ENCODE results near the gene ADAMTS18.
"Not testable (repeated sequence)": the region's sequence is repeated elsewhere in the genome, so short reads cannot be mapped to it uniquely, and the experiment has no call there.

The ADAMTS18 gene, protein sequence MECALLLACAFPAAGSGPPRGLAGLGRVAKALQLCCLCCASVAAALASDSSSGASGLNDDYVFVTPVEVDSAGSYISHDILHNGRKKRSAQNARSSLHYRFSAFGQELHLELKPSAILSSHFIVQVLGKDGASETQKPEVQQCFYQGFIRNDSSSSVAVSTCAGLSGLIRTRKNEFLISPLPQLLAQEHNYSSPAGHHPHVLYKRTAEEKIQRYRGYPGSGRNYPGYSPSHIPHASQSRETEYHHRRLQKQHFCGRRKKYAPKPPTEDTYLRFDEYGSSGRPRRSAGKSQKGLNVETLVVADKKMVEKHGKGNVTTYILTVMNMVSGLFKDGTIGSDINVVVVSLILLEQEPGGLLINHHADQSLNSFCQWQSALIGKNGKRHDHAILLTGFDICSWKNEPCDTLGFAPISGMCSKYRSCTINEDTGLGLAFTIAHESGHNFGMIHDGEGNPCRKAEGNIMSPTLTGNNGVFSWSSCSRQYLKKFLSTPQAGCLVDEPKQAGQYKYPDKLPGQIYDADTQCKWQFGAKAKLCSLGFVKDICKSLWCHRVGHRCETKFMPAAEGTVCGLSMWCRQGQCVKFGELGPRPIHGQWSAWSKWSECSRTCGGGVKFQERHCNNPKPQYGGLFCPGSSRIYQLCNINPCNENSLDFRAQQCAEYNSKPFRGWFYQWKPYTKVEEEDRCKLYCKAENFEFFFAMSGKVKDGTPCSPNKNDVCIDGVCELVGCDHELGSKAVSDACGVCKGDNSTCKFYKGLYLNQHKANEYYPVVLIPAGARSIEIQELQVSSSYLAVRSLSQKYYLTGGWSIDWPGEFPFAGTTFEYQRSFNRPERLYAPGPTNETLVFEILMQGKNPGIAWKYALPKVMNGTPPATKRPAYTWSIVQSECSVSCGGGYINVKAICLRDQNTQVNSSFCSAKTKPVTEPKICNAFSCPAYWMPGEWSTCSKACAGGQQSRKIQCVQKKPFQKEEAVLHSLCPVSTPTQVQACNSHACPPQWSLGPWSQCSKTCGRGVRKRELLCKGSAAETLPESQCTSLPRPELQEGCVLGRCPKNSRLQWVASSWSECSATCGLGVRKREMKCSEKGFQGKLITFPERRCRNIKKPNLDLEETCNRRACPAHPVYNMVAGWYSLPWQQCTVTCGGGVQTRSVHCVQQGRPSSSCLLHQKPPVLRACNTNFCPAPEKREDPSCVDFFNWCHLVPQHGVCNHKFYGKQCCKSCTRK (N-terminal part only)

DNA sequence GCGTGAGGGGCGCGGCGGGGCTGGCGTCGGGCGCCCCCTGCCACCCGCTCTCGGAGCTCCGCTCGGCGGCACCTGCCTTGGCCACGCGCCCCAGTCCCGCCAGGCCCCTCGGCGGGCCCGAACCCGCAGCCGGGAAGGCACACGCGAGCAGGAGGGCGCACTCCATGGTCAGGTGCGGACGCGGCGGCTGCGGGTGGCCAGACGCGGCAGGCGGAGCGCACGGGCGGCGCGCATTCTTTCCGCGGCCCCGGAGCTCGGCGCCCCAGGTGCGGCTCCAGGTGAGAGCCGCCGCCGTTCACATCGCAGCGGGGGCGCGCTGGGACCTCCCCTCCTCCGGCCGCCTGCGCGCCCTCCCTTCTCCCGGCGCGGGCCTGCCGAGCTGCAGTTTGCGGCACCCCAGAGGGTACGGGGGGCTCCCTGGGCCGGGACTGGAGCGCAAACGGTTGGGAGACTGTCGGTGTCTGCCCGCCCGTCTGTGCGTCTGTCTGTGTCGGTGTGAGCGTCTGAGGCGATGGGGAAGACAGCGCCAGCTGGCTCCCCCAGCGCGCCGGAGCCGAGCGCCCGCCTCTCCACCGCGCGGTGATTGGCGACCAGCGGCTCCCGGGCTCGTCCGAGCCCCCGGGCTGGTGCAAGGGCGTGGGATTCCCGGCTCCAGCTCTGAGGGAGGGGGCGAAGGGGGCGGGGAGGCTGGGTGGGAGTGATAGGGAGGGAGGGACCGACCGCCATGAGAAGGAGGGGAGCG, at the start of gene ADAMTS18:
ADAMTS18 (minus strand) TSS at position 505 of the 742 bp plus-strand sequence; CDS start at position 166, 339 bp downstream.
- DNase-seq (ENCODE audit: low read depth, low spot score) = no peak

DNA sequence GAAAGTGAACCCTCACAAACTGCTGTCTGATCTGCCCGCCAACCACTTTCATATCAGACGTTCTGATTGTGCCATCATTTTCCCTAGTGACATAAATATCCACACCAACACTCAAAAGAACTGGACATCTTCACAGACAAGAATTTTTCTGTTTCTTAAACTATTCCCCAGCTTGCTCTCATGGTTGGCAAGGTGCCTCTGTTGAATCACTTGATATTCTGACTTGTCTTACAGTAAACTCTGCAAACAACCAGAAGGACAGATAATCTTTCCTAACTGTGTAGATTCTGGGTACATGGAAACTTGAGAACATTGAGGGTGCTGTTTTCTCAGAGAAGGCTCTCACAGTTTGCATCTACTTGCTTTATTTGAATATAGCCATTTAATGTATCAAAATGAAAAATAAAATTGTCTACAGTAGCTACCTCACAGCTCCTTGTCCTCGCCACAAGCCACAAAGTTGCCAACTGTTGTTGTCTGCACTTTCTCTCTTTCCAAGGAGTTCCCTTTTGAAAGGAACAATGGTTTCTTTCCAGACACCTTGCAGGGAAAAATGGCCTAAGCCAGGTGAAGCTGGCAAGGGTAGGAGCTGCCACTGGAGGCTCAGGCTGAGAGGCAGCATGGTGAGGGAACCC, 46.0 kb upstream of the ADAMTS18 start:
- no peak for DNase-seq (ENCODE audit: low read depth, low spot score)

DNA sequence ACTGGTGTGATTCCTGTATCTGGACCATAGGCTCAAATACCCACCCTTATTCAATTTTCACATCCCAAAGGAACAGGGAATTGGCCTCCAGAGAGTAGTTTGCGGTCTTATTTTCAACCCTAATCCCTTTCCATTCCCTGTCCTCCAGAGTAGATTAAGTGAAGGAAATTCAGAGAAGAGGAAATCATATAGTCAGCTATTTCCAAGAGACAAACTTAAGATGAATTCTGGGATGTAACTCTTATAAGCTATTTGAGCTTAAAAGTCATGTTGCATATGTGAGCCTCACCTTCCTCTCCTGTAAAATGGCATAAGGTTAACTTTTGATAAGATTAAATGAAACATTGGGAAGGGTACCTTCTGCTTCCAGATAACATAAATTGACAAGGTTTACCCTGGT, 37.4 kb upstream of the ADAMTS18 start:
- no peak for DNase-seq (ENCODE audit: low read depth, low spot score)

DNA sequence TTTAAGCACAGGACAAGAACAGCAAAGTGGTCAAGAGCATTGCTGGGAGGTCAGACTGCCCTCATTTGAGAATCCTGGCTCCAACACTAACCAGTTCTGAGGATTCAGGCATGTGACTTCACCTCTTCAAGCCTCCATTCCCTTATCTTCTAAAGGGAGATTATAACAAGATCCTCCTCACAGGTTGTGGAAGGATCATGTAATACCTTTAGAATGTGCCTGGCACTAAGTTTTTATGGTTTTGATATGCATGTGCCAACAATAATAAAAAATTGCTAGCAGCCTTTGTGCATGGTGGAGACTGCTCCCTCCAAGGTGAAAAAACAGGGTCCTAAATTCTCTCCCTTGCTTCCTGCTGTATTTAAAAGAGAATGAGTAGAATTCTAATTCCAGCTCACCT, 36.0 kb upstream of the ADAMTS18 start:
- no peak for DNase-seq (ENCODE audit: low read depth, low spot score)

DNA sequence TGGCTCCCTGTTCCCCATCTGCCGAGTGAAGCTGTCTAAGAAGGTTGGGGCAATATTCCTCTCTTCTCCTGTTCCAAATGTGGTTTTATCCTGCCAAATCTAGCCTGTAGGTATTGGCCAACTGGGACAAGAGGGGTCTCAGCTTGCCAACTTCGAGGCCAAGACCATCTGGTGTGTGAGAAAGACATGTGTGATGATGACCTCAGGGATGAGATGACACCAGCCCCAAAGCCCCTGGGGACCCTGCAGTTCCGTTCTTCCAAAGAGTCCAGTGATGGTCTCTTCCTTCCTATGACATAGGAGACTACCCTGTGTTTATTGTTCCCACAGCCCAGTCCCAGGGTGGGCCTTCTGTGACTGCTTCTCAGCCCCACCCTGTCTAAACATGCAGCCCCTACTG, 34.8 kb upstream of the ADAMTS18 start:
- no peak for DNase-seq (ENCODE audit: low read depth, low spot score)

DNA sequence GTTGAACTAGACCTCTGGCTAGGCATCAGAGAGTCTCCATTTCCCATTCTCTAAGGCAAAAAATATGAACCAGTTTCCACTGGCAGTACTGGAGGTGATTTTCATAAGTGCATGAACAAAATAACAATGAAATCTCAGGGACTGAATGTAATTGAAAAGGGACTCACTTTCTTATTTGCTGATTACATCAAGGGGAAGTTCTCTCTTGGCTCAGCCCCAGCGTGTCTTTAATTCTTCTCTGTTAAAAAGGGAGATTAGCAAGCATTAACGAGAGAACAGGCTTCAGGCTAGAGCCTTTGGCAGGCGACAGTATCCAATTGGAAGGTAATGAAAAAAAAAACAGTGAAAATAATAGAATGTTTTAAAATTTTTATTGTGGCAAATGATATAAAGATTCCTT, 34.0 kb upstream of the ADAMTS18 start:
- no peak for DNase-seq (ENCODE audit: low read depth, low spot score)

DNA sequence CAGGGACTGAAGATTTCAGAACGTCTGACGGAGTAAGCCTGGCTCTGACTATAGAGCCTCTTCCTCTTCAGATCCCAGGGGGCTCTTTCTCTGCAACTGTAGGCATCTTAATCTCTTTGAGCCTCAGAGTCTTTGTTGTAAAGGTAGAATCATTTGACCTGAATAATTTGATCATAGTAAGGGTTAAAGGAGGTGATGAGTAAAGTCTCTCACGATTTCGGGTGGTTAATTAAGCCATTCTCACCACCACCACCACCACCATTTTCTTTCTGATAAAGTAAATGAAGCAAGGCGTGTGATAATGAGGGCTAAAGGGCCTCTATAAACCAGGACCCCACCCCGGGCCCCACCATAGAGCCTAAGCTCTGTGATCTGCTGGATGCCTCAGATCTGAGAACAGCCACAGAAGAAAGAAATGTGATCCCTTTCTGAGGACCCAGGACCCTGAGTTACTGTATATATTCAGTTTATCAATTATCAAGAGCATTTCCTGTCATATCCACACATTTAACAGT, 33.0 kb upstream of the ADAMTS18 start:
- no peak for DNase-seq (ENCODE audit: low read depth, low spot score)

DNA sequence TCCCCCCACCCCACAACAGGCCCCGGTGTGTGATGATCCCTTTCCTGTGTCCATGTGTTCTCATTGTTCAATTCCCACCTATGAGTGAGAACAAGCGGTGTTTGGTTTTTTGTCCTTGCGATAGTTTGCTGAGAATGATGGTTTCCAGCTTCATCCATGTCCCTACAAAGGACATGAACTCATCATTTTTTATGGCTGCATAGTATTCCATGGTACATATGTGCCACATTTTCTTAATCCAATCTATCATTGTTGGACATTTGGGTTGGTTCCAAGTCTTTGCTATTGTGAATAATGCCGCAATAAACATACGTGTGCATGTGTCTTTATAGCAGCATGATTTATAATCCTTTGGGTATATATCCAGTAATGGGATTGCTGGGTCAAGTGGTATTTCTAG, 28.8 kb upstream of the ADAMTS18 start:
- not testable (repeated sequence) for DNase-seq (ENCODE audit: low read depth, low spot score)

DNA sequence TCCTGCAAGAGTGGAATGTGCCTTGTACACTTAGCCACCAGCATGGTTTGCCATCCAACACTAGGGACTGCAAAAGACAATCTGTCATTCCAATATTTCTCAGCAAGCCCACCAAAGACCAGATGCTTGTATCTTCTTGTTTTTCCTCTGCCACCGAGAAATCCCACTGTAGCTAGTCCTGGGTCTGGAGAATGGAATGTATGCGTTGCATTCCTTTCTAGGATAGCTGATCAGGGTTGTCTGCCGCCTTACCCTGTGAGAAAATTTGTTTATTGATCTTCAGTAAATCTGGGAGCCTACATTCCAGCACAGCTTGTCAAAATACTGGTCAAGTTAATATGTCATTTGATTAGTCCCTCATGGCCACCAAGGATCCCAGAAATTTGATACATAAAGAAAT, 28.1 kb upstream of the ADAMTS18 start:
- no peak for DNase-seq (ENCODE audit: low read depth, low spot score)

DNA sequence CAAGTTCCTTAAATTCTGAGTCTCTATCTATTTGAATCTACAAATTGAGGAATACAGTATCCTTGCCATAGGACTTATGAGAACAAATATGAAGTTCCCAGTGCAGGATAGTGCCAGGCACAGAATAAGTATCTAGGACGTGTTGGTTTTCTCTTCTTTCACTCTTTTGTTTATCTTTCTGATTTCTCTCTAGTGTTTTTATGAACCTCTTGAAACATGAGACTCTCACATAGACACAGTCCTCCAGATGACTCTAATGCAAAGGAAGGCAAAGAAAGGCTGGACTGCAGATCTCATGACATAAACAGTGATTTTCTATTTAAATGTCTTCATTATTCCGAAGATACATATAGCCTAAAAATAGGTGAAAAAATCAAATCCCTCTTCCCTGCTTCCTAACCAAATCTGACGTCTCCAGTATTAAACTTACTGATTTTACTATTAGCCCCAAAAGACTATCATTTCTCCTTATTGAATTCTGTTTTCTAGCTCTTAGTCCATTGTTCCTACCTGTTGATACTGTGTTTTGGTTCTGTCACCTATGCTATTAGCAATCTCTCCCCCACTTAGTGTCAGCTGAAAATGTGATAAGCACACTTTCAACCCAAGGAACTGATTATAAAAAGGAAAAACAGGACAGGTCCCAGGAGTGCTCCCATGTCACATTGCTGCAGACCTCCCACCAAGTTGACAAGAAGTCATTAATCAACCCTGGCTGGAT, 24.9 kb upstream of the ADAMTS18 start:
- DNase-seq (ENCODE audit: low read depth, low spot score) = no peak

DNA sequence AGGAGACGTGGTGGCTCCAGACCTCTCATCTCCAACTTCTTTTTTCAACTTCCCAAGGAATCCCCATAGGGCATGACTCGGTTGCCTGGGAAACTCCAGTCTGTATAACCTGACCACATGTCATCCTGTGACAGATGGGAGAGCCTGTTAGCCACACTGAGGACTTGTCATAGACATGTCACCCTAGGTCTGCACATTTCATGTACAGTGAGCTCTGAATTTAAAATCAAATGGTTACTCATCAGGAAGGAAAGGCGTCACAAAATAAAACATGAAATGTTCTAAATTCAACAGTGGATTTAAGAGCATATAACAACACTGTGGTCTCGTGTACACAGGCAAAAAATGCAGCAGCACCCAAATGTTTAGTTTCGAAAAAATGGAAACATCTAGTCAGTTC, 22.2 kb upstream of the ADAMTS18 start:
- DNase-seq (ENCODE audit: low read depth, low spot score) = no peak

DNA sequence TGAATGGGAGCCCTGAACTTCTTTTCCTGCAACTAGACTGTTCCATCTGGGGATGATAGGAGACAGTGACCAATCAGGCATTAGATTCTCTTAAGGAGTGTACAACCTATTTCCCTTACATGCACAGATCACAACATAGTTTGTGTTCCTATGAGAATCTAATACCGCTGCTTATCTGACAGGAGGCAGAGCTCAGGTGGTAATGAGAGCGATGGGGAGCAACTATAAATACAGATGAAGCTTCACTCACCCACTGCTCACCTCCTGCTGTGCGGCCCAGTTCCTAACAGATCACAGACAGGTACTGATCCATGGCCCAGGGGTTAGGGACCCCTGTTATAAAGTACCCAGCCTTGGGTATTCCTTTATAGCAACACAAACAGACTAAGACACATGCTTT, 17.4 kb upstream of the ADAMTS18 start:
- no peak for DNase-seq (ENCODE audit: low read depth, low spot score)

DNA sequence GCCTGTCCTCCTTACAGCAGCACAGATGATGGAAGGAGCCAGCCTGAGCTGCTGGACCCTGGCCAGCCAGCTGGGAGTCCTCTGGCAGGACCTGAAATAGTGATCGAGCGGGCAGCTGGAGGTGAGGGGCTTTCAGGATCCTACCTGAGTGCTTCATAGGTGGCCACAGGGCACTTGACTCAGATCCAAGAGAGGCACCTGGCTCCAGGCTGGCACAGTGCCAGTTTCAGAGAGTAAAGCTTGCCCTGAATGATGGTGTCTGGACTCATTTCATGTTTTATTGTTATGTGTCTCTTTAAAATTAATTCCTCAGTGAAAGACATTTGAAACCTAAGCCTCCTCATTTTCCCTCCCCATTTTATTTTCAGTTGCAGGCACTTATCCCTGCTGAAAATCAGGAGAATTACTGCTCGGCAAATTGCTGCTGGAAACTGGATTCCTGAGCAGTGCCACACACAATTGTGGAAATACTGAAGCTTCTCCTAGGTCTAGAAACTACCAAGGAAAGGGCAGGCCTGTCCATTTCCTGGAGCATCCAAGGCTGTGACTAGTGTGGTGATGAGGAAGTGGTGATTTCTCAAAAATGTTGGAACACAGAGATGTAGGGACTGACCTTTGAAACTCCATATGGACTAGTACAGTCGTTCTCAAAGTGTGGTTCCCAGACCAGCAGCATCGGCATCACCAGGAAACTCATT, 16.1 kb upstream of the ADAMTS18 start:
- no peak for DNase-seq (ENCODE audit: low read depth, low spot score)

DNA sequence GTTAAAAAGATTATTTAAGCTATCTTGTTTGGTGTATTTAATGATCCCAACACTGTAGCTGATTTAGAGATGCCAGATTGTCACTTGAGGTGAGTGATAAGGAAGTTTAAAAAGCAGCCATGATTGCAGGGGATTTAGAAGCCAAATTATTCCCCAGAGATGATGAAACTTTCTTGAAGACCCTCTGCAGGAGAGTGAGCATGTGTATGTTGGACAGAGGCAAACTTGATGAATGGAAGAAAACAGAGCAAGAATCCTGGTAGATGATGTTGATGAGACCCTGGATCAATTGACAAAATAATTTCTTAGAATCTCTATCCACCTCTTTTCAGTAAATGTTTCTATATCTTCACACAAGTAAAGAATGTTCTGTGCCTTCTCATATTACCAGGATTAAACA, 14.4 kb upstream of the ADAMTS18 start:
- DNase-seq (ENCODE audit: low read depth, low spot score) = no peak

DNA sequence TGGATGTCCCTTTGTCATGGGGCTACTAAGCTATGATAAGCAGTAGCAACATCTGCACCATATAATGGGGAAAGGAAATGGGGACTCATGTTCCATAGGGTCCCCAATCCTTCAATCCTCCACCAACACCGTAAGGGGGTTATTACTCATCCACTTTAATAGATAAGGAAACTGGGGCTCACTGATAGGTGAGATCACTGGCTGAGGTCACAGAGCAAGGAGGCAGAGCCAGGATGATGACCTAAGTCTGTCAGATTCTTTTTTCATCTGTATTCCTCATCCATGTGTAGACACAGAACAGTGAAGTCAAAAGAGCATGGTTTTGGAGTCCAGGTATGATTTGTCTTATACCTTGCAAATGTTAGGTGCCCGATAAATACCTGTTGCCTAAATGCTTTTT, 10.5 kb upstream of the ADAMTS18 start:
- DNase-seq (ENCODE audit: low read depth, low spot score) = no peak

DNA sequence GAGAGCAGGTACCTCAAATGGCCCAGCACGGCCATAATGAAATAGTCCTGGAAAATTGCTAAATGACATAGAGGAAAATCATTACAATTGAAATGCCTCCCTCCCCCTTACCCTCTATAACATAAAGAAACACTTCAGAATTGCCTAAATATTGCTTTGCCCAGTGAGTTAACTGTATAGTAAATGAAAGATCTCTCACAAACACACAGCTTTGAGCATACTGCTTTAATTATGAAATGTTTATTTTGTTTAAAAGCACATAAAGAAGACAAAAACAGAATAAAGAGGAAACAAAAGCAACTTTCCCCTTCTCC, 9.3 kb upstream of the ADAMTS18 start:
- no peak for DNase-seq (ENCODE audit: low read depth, low spot score)

DNA sequence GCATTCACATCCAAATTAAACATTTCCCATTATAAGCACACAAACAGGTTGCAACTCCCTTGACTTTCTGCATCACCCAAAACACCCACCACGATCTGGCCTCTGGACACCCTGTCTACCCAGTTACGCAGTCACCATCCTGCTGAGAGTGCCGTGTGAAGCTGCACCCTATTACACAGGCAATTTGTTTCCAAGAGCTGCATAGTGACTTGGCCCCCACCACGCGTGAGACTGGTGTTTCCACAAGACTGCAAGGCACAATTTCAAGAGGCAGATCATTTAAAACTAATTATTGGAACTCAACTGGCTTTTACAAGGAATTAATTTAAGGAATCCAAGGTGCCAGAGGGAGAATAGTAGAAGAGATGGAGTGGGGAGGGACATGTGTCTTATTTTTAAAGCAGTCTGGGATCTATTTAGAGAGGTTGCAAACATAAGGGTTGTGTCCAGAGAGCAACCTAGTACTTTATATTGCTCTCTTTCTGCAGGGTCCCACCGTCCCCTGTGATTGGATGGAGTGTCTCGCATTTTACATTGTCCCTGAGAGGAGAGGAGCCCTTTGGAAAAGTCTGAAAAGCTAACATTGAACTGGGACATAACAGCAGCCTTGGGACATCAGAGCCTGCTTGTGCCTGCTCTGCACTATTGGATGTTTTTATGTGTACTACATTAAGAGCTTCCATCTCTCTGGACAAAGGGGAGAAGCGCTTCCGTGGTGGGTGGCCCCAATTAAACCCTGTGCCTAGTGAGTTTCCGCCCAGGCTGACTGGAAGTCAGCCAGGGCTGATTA, 8.7 kb upstream of the ADAMTS18 start:
- DNase-seq (ENCODE audit: low read depth, low spot score) = no peak

DNA sequence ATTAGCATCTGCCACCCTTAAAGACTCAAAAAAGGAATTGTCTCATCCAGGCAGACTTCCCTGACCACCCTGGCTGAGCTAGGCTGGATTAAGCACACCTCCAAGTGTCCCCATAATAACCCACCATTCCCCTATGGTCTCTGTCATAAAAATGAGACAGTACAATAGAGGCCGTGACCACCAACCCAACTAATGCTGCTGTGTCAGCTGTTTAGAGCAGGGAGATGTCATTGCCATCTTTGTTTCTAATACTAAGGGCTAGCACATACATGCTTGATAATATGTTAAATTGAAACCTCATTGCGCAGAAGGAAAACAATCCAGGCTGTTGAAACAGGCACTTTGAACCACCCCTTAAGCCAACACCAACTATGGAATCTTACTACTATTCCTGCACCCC, 7.2 kb upstream of the ADAMTS18 start:
- no peak for DNase-seq (ENCODE audit: low read depth, low spot score)

DNA sequence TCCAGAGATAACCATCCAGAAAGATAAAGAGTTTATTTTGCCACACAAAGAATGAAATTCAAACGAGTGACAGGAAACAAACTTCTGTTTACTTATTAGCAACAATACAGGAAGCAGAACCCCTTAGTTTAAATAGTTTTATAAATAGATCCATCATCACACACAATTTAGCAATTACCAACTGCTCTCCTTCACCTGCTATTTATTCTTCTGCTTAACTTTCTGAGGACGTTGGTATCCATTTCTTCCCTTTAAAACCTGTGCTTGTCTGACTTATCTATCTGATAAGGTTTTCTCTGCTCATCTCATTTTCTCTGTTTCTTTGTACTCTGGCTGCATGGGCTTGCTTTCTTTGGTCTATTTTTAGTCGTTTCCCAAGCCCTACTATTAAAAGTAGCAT, 4.3 kb upstream of the ADAMTS18 start:
- DNase-seq (ENCODE audit: low read depth, low spot score) = no peak

Data from iPS DF 19.7 (cell line).